ENCODE results near the gene HK1.

Gene HK1

DNA sequence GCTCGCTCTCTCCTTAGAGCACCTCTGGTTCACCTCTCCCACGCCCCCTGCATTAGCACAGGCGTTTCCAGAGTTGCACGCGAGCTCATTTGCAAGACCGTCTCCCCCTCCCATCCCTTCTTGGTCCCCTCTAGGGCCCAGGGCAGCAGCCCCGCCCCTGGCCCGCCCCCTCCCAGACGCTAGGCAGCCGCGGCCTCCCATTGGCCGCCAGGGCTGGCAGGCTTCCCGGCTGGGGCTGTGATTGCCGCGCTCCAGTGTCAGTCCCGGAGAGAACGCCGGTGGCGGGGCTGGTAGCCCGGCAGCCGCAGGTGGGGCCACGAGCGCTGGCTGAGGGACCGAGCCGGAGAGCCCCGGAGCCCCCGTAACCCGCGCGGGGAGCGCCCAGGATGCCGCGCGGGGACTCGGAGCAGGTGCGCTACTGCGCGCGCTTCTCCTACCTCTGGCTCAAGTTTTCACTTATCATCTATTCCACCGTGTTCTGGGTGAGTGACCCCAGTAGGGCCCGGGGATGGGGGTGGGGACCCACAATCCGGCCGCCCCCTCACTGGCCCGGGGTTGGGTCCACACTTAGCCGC lies 173.0 kb downstream of the HK1 start, which contains the start of gene TSPAN15:
Gene TSPAN15 (plus strand): TSS at position 257 of the 575 bp plus-strand sequence. CDS start 130 bp downstream, at position 387.
- H3K4me3 ChIP-seq (ENCODE audit: low read depth, low read length) = peak within 1 kb of the TSS; percentile 73
- DNase-seq (ENCODE audit: low read depth) = no peak
- TF ChIP-seq, protein P1, sequence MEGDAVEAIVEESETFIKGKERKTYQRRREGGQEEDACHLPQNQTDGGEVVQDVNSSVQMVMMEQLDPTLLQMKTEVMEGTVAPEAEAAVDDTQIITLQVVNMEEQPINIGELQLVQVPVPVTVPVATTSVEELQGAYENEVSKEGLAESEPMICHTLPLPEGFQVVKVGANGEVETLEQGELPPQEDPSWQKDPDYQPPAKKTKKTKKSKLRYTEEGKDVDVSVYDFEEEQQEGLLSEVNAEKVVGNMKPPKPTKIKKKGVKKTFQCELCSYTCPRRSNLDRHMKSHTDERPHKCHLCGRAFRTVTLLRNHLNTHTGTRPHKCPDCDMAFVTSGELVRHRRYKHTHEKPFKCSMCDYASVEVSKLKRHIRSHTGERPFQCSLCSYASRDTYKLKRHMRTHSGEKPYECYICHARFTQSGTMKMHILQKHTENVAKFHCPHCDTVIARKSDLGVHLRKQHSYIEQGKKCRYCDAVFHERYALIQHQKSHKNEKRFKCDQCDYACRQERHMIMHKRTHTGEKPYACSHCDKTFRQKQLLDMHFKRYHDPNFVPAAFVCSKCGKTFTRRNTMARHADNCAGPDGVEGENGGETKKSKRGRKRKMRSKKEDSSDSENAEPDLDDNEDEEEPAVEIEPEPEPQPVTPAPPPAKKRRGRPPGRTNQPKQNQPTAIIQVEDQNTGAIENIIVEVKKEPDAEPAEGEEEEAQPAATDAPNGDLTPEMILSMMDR (IDR thresholded peaks at IDR 0.05; ENCODE audit: control insufficient read depth, extremely low read depth, insufficient read depth) = no peak
